ENCODE measurements around the gene RBSN.

GRCh38 chr3:15102836-15103235 lies 3.9 kb upstream of the RBSN start:
- TF ChIP-seq CTCF (IDR thresholded peaks at IDR 0.05): no peak
- no peak for TF ChIP-seq POLR2A (IDR thresholded peaks at IDR 0.05)

Measured in testis (tissue), 2 donors.